AG04449 (cell line): ENCODE data around the gene CASQ2.

Source experiments
- CTCF ChIA-PET: fragments of 350-600 bp; formaldehyde crosslinking; extraction: SDS; loops from one replicate; lab custom pipeline; 2021; ENCODE audit warnings: antibody characterized with exemption; lab: Yijun Ruan, JAX
- POLR2A ChIA-PET: fragments of 400-600, 350-600 bp; formaldehyde crosslinking; extraction: SDS; loops from one replicate; lab custom pipeline; 2020; ENCODE audit warnings: antibody characterized with exemption, inconsistent platforms; lab: Yijun Ruan, JAX
- DNase-seq: peaks from one replicate; pipeline ENCODE4 v3.0.0-alpha.2; 2010; ENCODE audit warnings: low read depth, low spot score
- H3K4me3 ChIP-seq: 2 replicates; pipeline ENCODE4 v1.5.1; 2011; ENCODE audit warnings: low read depth, mild to moderate bottlenecking, control low read depth, low read length
- CTCF ChIP-seq: IDR thresholded peaks from one replicate; pipeline ENCODE4 v1.5.1; 2011; ENCODE audit warnings: mild to moderate bottlenecking, moderate library complexity, low read length, control low read depth, inconsistent platforms; ENCODE audit not compliant: insufficient read depth; ENCODE audit errors: missing control alignments

Gene CASQ2

GRCh38 chr1:115656461-115657077, 111.9 kb downstream of the CASQ2 start:
- POLR2A ChIA-PET, result no interaction called here
- TF ChIP-seq CTCF, result no peak
- no peak overlapping the region for H3K4me3 ChIP-seq
- no peak for DNase-seq
- CTCF ChIA-PET, result interaction anchor here (0.9 kb wide), 1 partner anchor 50 kb away, joined by 3 read pairs; no protein-coding TSS in a partner anchor

DNA sequence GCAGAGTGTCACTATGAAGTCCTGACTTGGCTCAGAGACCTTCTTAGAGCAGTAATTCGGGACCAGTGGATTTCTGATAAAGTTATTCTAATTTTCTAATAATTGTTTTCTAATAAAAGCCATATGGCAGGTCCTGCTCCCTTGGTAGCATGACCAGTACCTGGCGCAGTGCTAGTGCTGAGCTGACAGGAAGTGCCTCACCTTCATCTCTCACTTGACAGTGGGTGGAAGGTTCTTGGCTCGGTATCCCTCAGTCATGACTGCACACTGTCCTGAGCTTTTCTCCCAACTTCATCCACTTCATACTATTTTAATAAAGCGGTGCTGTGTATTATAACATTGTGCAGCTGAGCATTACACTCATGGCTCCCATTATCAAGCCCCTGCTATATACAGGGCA, 112.6 kb downstream of the CASQ2 start:
- POLR2A ChIA-PET, result no interaction called here
- TF ChIP-seq CTCF, result no peak
- no peak overlapping the region for H3K4me3 ChIP-seq
- no peak for DNase-seq
- CTCF ChIA-PET, result no interaction called here

DNA sequence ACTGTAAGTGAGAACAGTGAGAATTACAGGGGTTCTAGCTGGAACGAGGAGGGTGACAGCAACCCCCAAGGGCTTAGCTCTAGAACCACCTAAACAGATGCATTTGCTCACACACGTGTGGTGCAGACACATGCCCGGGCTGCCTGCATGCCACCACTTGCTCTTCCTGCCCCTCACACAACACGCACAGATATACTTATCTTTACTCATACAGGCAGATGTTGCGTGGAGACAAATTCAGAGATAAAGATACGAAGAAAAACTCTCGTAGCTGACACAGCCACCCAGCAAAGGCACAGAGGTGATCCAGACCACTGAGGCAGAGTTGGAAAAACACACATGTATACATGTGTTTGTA, 113.2 kb downstream of the CASQ2 start:
- no peak for DNase-seq
- ChIA-PET CTCF (interaction anchor here (0.9 to 2.8 kb wide), 2 partner anchors 9 to 51 kb away, joined by 3 to 11 read pairs; no protein-coding TSS in a partner anchor), POLR2A (no interaction called here)
- no peak overlapping the region for H3K4me3 ChIP-seq
- no peak for TF ChIP-seq CTCF

DNA sequence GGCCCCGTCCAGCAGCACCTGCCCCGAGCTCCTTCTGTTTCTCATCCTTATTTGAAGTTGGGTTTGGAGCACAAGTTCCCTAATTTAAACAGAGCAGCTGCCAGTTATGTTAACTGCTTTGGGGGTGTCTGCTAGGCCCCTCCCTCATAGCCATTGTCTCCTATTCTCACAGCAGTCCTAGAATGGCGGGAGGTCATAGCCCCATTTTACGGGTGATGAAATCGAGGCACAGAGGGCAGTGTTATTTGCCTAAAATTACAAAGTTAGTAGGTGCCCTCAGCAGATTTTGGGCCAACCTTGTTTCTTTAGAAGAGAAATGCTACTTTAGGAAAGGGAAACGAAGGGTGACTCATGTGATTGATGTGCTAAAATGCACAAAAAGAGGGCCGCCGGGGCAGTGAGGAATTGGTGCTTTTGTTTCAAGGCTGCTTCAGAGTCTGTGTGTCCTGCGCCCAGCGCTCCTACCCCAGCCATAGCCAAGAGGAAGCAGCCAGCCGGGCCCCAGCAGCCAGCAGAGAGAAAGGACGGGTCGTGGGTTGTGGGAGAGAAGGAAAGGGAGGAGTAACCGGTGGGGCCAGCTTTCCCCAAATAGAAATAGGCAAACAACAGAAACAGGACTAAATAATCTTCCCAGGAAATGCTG, 113.7 kb downstream of the CASQ2 start:
- no peak for TF ChIP-seq CTCF
- POLR2A ChIA-PET, result no interaction called here
- H3K4me3 ChIP-seq, result no peak overlapping the region
- no peak for DNase-seq
- CTCF ChIA-PET, result interaction anchor here (0.9 to 2.8 kb wide), 2 partner anchors 8 to 51 kb away, joined by 3 to 11 read pairs; no protein-coding TSS in a partner anchor

DNA sequence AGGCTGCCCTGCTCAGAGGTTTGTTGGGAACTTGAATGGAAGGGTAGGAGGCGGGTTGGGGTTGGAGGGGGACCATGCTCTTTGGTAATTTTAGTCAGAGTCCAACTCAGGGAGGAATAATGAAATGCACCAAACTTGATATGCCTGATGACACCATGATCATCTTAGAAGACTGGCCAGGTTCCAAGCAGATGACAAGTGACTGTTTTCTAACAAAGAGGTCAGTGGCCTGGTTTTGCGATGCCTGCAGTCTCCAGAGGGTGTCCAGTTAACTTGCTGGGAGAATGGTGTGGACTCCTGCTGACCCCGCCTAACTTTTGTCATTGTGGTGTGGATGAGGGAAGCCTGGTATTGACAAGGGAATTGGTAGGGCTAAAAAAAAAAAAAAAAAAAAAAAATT, 114.4 kb downstream of the CASQ2 start:
- no peak for TF ChIP-seq CTCF
- no peak overlapping the region for H3K4me3 ChIP-seq
- POLR2A ChIA-PET, result no interaction called here
- DNase-seq, result no peak
- CTCF ChIA-PET, result interaction anchor here (1.0 to 2.8 kb wide), 3 partner anchors 10 to 59 kb away, joined by 3 to 11 read pairs (median 3); no protein-coding TSS in a partner anchor

- CTCF ChIA-PET, result interaction anchor here (1.0 to 1.1 kb wide), 2 partner anchors 10 kb away, joined by 3 to 4 read pairs; no protein-coding TSS in a partner anchor
- TF ChIP-seq CTCF, result no peak
- POLR2A ChIA-PET, result no interaction called here
- no peak for DNase-seq
- H3K4me3 ChIP-seq, result no peak overlapping the region
These were observed 116.2 kb downstream of the CASQ2 start for GRCh38 chr1:115652236-115652788.
